Pancreas (tissue), 10 donors: ENCODE data around the gene IRX2. TPM values are rescaled to one million over a fixed set of nuclear protein-coding genes. Genes with fewer than 3 reads are reported as not detected.

ENCODE experiments used
- ATAC-seq, 4 donors: fragments of 200-7000 bp; cut with Tn5 transposase; one replicate each; pipeline versions ENCODE4 v1.8.0 to v1.9.1; 2020; ENCODE audit warnings: mild to moderate bottlenecking in 4 of 4, moderate library complexity in 4 of 4
- DNase-seq, 6 donors: peaks; one replicate each; pipeline ENCODE4 v3.0.0-alpha.2; 2020
- FAIRE-seq: peaks from 2 replicates; lab custom pipeline; 2012; peaks lifted over from hg19 to GRCh38; lab: Jason Lieb, UNC
- H3K27ac ChIP-seq, 4 donors: fragments of 200-600 bp; sonication (generic); 1 replicate in 3 of 4; 2 replicates in 1 of 4; pipeline versions ENCODE4 v1.5.0 to v1.8.0; 2020
- H3K27me3 ChIP-seq, 4 donors: fragments of 200-600 bp; one replicate each; pipeline ENCODE4 v1.8.0; 2021
- H3K36me3 ChIP-seq, 3 donors: fragments of 200-600 bp; sonication (generic) in 1 of 3; one replicate each; pipeline versions ENCODE4 v1.5.0 to v1.8.0; 2020 to 2021
- H3K4me1 ChIP-seq, 3 donors: fragments of 200-600 bp; one replicate each; pipeline ENCODE4 v1.8.0; 2021
- H3K4me3 ChIP-seq, 4 donors: fragments of 200-600 bp; sonication (generic) in 2 of 4; one replicate each; pipeline versions ENCODE4 v1.5.0 to v1.8.0; 2020 to 2021
- H3K9me3 ChIP-seq, 4 donors: fragments of 200-600 bp; one replicate each; pipeline ENCODE4 v1.8.0; 2021
- CTCF ChIP-seq, 4 donors: fragments of 200-600 bp; sonication (generic) in 3 of 4; IDR thresholded peaks; one replicate each; pipeline versions ENCODE4 v1.5.0 to v1.8.0; 2021; ENCODE audit warnings: antibody characterized with exemption in 4 of 4
- WGBS, 2 donors: extraction: QIAGEN DNeasy Blood & Tissue Kit; methylation state at CpG; one replicate each; pipeline ENCODE4 v1.1.7; 2013; 5-methylcytosine and 5-hydroxymethylcytosine counted together
- intact Hi-C, 3 donors: fragments of 100-400 bp; cut with DNase I; formaldehyde crosslinking; loops; one replicate each; pipeline versions ENCODE4 v1.11.1 to v1.14.2; 2022
- polyA plus RNA-seq, 2 donors: library from polyadenylated mRNA; stranded (reverse); fragments of 200-250 nt; gene quantifications; one replicate each; pipeline ENCODE4 v1.2.3, GENCODE V29; 2013
- total RNA-seq, 6 donors: library from RNA; stranded (reverse); fragmentation: NEBNext Ultra II Directional in 4 of 6; extraction: Animal tissue kit (Norgen Biotek cat#: 25700) in 4 of 6; gene quantifications; one replicate each; pipeline versions ENCODE4 v1.2.1 to v1.2.4, GENCODE V29; 2021 to 2023
- donor health status: healthy with polysubstance abuse.
- donor health status: DM: no; HTN: no; CAD: no; lungs with moderate emphysema.
- donor health status: DM: no; HTN: no; CAD: no.
- donor health status: control.
- donor health status: control.
- donor health status: Bipolar disorder and iron deficiency.
- donor health status: DM: yes; HTN: yes; CAD: no.
- donor health status: DM: no; HTN: no; CAD: no.
- donor health status: DM: no; HTN: no; CAD: no.
- donor health status: DM: yes; HTN: yes; CAD: no.

The IRX2 gene
- total and polyA plus RNA-seq, 8 donors, result 0.56 to 22.8 (median 1.4) TPM

GRCh38 chr5:2721385-2722138 is 29.9 kb downstream of the IRX2 start:
- 49 to 63% methylated on average over 7 of the region's 7 CpGs for WGBS, 2 donors
- no peak overlapping the region for H3K27ac ChIP-seq
- no peak for FAIRE-seq
- no peak for TF ChIP-seq CTCF (IDR thresholded peaks at IDR 0.05)
- intact Hi-C loops, result no loop called here
- ATAC-seq, result no peak
- no peaks in the 10 kb centered on the region for H3K36me3 ChIP-seq
- H3K4me3 ChIP-seq, result no peak overlapping the region
- H3K9me3 ChIP-seq, result no peaks in the 10 kb centered on the region
- H3K27me3 ChIP-seq, result no peaks in the 10 kb centered on the region
- DNase-seq, result no peak
- no peaks in the 10 kb centered on the region for H3K4me1 ChIP-seq

- ATAC-seq (no peak), DNase-seq (no peak)
- 67 to 69% methylated on average over 6 of the region's 6 CpGs for WGBS, 2 donors
Observed at GRCh38 chr5:2719332-2719731, 32.1 kb downstream of the IRX2 start.

GRCh38 chr5:2718115-2718514 is 33.4 kb downstream of the IRX2 start:
- intact Hi-C loops, result no loop called here
- H3K36me3 ChIP-seq, result no peaks in the 10 kb centered on the region
- H3K27ac ChIP-seq, result no peak overlapping the region
- FAIRE-seq, result no peak
- H3K4me3 ChIP-seq, result no peak overlapping the region
- 59 to 79% methylated on average over 6 of the region's 6 CpGs for WGBS, 2 donors
- no peak for TF ChIP-seq CTCF (IDR thresholded peaks at IDR 0.05)
- no peaks in the 10 kb centered on the region for H3K27me3 ChIP-seq
- H3K9me3 ChIP-seq, result no peaks in the 10 kb centered on the region
- ATAC-seq, result no peak
- no peaks in the 10 kb centered on the region for H3K4me1 ChIP-seq
- no peak for DNase-seq

More at GRCh38 chr5:2719332-2719731, 32.1 kb downstream of the IRX2 start:
- H3K9me3 ChIP-seq, result no peaks in the 10 kb centered on the region
- intact Hi-C loops, result no loop called here
- H3K36me3 ChIP-seq, result no peaks in the 10 kb centered on the region
- TF ChIP-seq CTCF (IDR thresholded peaks at IDR 0.05), result no peak
- no peak overlapping the region for H3K4me3 ChIP-seq
- H3K4me1 ChIP-seq, result no peaks in the 10 kb centered on the region
- H3K27me3 ChIP-seq, result no peaks in the 10 kb centered on the region
- FAIRE-seq, result no peak
- H3K27ac ChIP-seq, result no peak overlapping the region

GRCh38 chr5:2715856-2716255 is 35.6 kb downstream of the IRX2 start:
- 60 to 63% methylated on average over 6 of the region's 6 CpGs for WGBS, 2 donors

More at GRCh38 chr5:2715856-2716255, 35.6 kb downstream of the IRX2 start:
- no peak for FAIRE-seq
- ATAC-seq, result no peak
- Histone ChIP-seq H3K27ac (no peak overlapping the region), H3K4me3 (no peak overlapping the region), H3K9me3 (no peaks in the 10 kb centered on the region), H3K36me3 (no peaks in the 10 kb centered on the region), H3K4me1 (no peaks in the 10 kb centered on the region), H3K27me3 (no peaks in the 10 kb centered on the region)
- no peak for DNase-seq
- intact Hi-C loops, result no loop called here
- TF ChIP-seq CTCF (IDR thresholded peaks at IDR 0.05), result no peak
